ENCODE measurements around the gene HMCN2.

Gene HMCN2

GRCh38 chr9:130473009-130473408, 207.4 kb downstream of the HMCN2 start:
- no peaks in the 10 kb centered on the region for H3K4me1 ChIP-seq (ENCODE audit: control insufficient read depth in 1 of 2, insufficient read depth in 2 of 2, low read length in 2 of 2)
- H3K36me3 ChIP-seq (ENCODE audit: control insufficient read depth in 1 of 2, insufficient read depth in 2 of 2, low read length in 2 of 2): peaks cover 0 to 23% of the 10 kb centered on the region in 2 donors
- no peak overlapping the region for H3K27ac ChIP-seq (ENCODE audit: low read length)
- H3K4me3 ChIP-seq (ENCODE audit: low read depth in 1 of 2, low read length in 2 of 2): no peak overlapping the region
- H3K27me3 ChIP-seq (ENCODE audit: low read depth, low read length): no peaks in the 10 kb centered on the region
- H3K9me3 ChIP-seq (ENCODE audit: control insufficient read depth in 1 of 2, low read length in 2 of 2): no peaks in the 10 kb centered on the region

- Histone ChIP-seq H3K4me1 (ENCODE audit: control insufficient read depth in 1 of 2, insufficient read depth in 2 of 2, low read length in 2 of 2) (no peaks in the 10 kb centered on the region), H3K27ac (ENCODE audit: low read length) (no peak overlapping the region), H3K27me3 (ENCODE audit: low read depth, low read length) (no peaks in the 10 kb centered on the region), H3K4me3 (ENCODE audit: low read depth in 1 of 2, low read length in 2 of 2) (no peak overlapping the region), H3K36me3 (ENCODE audit: control insufficient read depth in 1 of 2, insufficient read depth in 2 of 2, low read length in 2 of 2) (peaks cover 0 to 23% of the 10 kb centered on the region in 2 donors), H3K9me3 (ENCODE audit: control insufficient read depth in 1 of 2, low read length in 2 of 2) (no peaks in the 10 kb centered on the region)
Measured at GRCh38 chr9:130473566-130473965, 208.0 kb downstream of the HMCN2 start.

GRCh38 chr9:130474106-130474505, 208.5 kb downstream of the HMCN2 start:
- Histone ChIP-seq H3K4me1 (ENCODE audit: control insufficient read depth in 1 of 2, insufficient read depth in 2 of 2, low read length in 2 of 2) (no peaks in the 10 kb centered on the region), H3K36me3 (ENCODE audit: control insufficient read depth in 1 of 2, insufficient read depth in 2 of 2, low read length in 2 of 2) (peaks cover 0 to 23% of the 10 kb centered on the region in 2 donors), H3K9me3 (ENCODE audit: control insufficient read depth in 1 of 2, low read length in 2 of 2) (no peaks in the 10 kb centered on the region), H3K27ac (ENCODE audit: low read length) (no peak overlapping the region), H3K4me3 (ENCODE audit: low read depth in 1 of 2, low read length in 2 of 2) (no peak overlapping the region), H3K27me3 (ENCODE audit: low read depth, low read length) (no peaks in the 10 kb centered on the region)

DNA sequence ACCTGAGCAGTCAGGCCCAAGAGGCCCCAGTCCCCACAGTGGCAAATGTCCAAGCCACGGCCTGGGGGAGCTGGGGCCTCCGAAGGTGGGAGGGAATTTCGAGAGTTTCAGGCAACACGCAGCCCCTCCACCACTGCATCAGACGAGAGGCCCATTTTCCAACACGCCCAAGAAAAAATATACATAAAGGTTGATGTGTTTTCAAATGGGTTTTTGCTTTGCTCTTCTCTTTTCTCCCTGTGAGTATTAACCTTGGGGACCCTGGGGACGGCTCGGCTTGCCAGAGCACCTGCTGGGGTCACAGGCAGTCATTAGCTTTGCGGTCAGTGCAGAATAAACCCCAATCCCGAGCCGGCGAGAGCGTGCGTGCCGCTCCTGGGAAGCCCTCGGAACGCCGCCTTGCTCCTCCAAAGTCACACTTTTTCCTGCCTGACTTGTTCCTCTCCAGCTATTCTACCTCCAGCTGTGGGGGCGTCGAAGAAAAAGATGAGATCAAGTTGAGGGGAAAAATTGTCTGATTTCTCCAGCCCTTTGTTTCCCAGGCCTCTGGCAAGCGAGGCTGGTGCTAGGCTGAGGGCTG, 210.7 kb downstream of the HMCN2 start:
- Histone ChIP-seq H3K4me3 (ENCODE audit: low read depth in 1 of 2, low read length in 2 of 2) (no peak overlapping the region), H3K4me1 (ENCODE audit: control insufficient read depth in 1 of 2, insufficient read depth in 2 of 2, low read length in 2 of 2) (no peaks in the 10 kb centered on the region), H3K36me3 (ENCODE audit: control insufficient read depth in 1 of 2, insufficient read depth in 2 of 2, low read length in 2 of 2) (peaks cover 0 to 30% of the 10 kb centered on the region in 2 donors), H3K9me3 (ENCODE audit: control insufficient read depth in 1 of 2, low read length in 2 of 2) (no peaks in the 10 kb centered on the region), H3K27me3 (ENCODE audit: low read depth, low read length) (no peaks in the 10 kb centered on the region), H3K27ac (ENCODE audit: low read length) (no peak overlapping the region)

- Histone ChIP-seq H3K27ac (ENCODE audit: low read length) (no peak overlapping the region), H3K9me3 (ENCODE audit: control insufficient read depth in 1 of 2, low read length in 2 of 2) (no peaks in the 10 kb centered on the region), H3K4me1 (ENCODE audit: control insufficient read depth in 1 of 2, insufficient read depth in 2 of 2, low read length in 2 of 2) (no peaks in the 10 kb centered on the region), H3K27me3 (ENCODE audit: low read depth, low read length) (no peaks in the 10 kb centered on the region), H3K4me3 (ENCODE audit: low read depth in 1 of 2, low read length in 2 of 2) (no peak overlapping the region), H3K36me3 (ENCODE audit: control insufficient read depth in 1 of 2, insufficient read depth in 2 of 2, low read length in 2 of 2) (peaks cover 0 to 28% of the 10 kb centered on the region in 2 donors)
Measured at GRCh38 chr9:130477564-130477963, 212.0 kb downstream of the HMCN2 start.

DNA sequence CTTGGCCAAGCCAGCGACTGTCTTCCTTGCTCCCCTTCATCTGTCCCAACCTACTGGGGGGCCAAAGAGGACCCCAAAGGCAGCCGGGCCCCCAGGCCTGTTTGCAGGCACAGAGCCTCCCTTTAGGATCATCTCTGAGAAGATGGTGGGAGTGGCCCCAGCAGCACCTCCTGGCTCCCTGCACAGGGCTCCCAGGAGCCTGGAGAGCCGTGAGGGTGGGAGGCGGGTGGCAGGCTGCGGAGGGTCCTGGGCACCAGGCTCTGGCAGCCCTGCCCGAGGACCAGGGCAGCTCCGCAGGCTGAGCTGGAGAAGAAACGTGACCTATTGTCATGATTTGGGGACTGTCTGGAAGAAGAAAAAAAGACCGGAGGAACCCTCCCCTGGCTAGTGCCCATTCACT, 212.6 kb downstream of the HMCN2 start:
- no peak overlapping the region for H3K4me3 ChIP-seq (ENCODE audit: low read depth in 1 of 2, low read length in 2 of 2)
- no peaks in the 10 kb centered on the region for H3K9me3 ChIP-seq (ENCODE audit: control insufficient read depth in 1 of 2, low read length in 2 of 2)
- no peaks in the 10 kb centered on the region for H3K4me1 ChIP-seq (ENCODE audit: control insufficient read depth in 1 of 2, insufficient read depth in 2 of 2, low read length in 2 of 2)
- no peak overlapping the region for H3K27ac ChIP-seq (ENCODE audit: low read length)
- H3K27me3 ChIP-seq (ENCODE audit: low read depth, low read length): no peaks in the 10 kb centered on the region
- peaks cover 0 to 28% of the 10 kb centered on the region in 2 donors for H3K36me3 ChIP-seq (ENCODE audit: control insufficient read depth in 1 of 2, insufficient read depth in 2 of 2, low read length in 2 of 2)

DNA sequence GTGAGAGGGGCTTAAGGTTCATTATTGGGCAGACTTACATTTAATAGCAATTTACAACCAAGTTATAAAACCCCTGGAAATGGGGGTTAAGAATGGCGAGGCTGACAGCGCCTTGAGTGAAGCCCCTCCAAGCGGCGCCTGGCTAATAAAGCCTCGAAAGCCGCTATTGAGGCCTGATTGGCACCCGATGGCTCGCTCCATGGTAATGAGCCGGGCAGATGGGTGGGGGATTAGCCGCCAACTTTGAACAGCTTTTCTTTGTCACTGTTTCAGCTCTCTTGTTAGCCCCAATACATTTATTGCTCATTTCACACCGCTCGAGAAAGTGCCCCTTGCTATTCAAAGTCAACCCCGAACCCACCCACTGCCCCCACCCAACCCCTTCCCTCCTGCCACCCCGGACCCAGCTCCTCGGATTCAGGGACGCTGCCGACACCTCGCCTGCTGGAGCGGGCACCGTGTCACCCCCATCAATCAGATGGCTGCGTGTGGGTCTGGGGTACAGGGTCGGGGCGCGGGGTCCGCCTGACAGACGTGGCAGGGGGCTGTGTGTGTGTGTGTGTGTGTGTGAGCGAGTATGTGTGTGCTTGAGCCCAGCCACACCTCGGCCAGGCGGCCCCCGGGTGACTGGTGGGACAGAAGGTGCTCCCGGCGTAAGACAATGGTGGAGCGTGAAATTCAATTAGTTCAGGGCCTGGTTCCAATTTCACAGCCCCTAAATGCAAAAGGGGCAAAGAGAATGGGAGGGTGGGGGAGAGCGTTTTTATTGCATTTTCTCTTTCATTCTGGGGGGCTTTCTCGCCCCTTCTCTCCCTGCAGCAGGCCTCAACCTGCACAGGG, 213.4 kb downstream of the HMCN2 start:
- Histone ChIP-seq H3K4me3 (ENCODE audit: low read depth in 1 of 2, low read length in 2 of 2) (no peak overlapping the region), H3K36me3 (ENCODE audit: control insufficient read depth in 1 of 2, insufficient read depth in 2 of 2, low read length in 2 of 2) (peaks cover 0 to 28% of the 10 kb centered on the region in 2 donors), H3K27ac (ENCODE audit: low read length) (no peak overlapping the region), H3K27me3 (ENCODE audit: low read depth, low read length) (no peaks in the 10 kb centered on the region), H3K4me1 (ENCODE audit: control insufficient read depth in 1 of 2, insufficient read depth in 2 of 2, low read length in 2 of 2) (no peaks in the 10 kb centered on the region), H3K9me3 (ENCODE audit: control insufficient read depth in 1 of 2, low read length in 2 of 2) (no peaks in the 10 kb centered on the region)

GRCh38 chr9:130479587-130479986, 214.0 kb downstream of the HMCN2 start:
- Histone ChIP-seq H3K27me3 (ENCODE audit: low read depth, low read length) (no peaks in the 10 kb centered on the region), H3K4me1 (ENCODE audit: control insufficient read depth in 1 of 2, insufficient read depth in 2 of 2, low read length in 2 of 2) (no peaks in the 10 kb centered on the region), H3K4me3 (ENCODE audit: low read depth in 1 of 2, low read length in 2 of 2) (no peak overlapping the region), H3K9me3 (ENCODE audit: control insufficient read depth in 1 of 2, low read length in 2 of 2) (no peaks in the 10 kb centered on the region), H3K27ac (ENCODE audit: low read length) (no peak overlapping the region), H3K36me3 (ENCODE audit: control insufficient read depth in 1 of 2, insufficient read depth in 2 of 2, low read length in 2 of 2) (peaks cover 0 to 28% of the 10 kb centered on the region in 2 donors)

- Histone ChIP-seq H3K27ac (ENCODE audit: low read length) (no peak overlapping the region), H3K27me3 (ENCODE audit: low read depth, low read length) (no peaks in the 10 kb centered on the region), H3K4me3 (ENCODE audit: low read depth in 1 of 2, low read length in 2 of 2) (no peak overlapping the region), H3K36me3 (ENCODE audit: control insufficient read depth in 1 of 2, insufficient read depth in 2 of 2, low read length in 2 of 2) (peaks cover 0 to 32% of the 10 kb centered on the region in 2 donors), H3K4me1 (ENCODE audit: control insufficient read depth in 1 of 2, insufficient read depth in 2 of 2, low read length in 2 of 2) (no peaks in the 10 kb centered on the region), H3K9me3 (ENCODE audit: control insufficient read depth in 1 of 2, low read length in 2 of 2) (no peaks in the 10 kb centered on the region)
Measured at GRCh38 chr9:130480673-130481072, 215.1 kb downstream of the HMCN2 start.

GRCh38 chr9:130482463-130482862, 216.9 kb downstream of the HMCN2 start:
- Histone ChIP-seq H3K27ac (ENCODE audit: low read length) (no peak overlapping the region), H3K36me3 (ENCODE audit: control insufficient read depth in 1 of 2, insufficient read depth in 2 of 2, low read length in 2 of 2) (peaks cover 0 to 32% of the 10 kb centered on the region in 2 donors), H3K9me3 (ENCODE audit: control insufficient read depth in 1 of 2, low read length in 2 of 2) (no peaks in the 10 kb centered on the region), H3K4me3 (ENCODE audit: low read depth in 1 of 2, low read length in 2 of 2) (no peak overlapping the region), H3K4me1 (ENCODE audit: control insufficient read depth in 1 of 2, insufficient read depth in 2 of 2, low read length in 2 of 2) (no peaks in the 10 kb centered on the region), H3K27me3 (ENCODE audit: low read depth, low read length) (no peaks in the 10 kb centered on the region)

- Histone ChIP-seq H3K4me3 (ENCODE audit: low read depth in 1 of 2, low read length in 2 of 2) (no peak overlapping the region), H3K27me3 (ENCODE audit: low read depth, low read length) (no peaks in the 10 kb centered on the region), H3K4me1 (ENCODE audit: control insufficient read depth in 1 of 2, insufficient read depth in 2 of 2, low read length in 2 of 2) (no peaks in the 10 kb centered on the region)
Measured at GRCh38 chr9:130483371-130483971, 217.9 kb downstream of the HMCN2 start.

More at GRCh38 chr9:130483371-130483971, 217.9 kb downstream of the HMCN2 start:
- no peaks in the 10 kb centered on the region for H3K9me3 ChIP-seq (ENCODE audit: control insufficient read depth in 1 of 2, low read length in 2 of 2)
- no peak overlapping the region for H3K27ac ChIP-seq (ENCODE audit: low read length)
- H3K36me3 ChIP-seq (ENCODE audit: control insufficient read depth in 1 of 2, insufficient read depth in 2 of 2, low read length in 2 of 2): peaks cover 0 to 30% of the 10 kb centered on the region in 2 donors

All from muscle layer of duodenum (tissue), 2 donors.